HepG2 (cell line): ENCODE results near the gene FRK. TPM values are rescaled to one million over a fixed set of nuclear protein-coding genes. Genes with fewer than 3 reads are reported as not detected.
A peak's percentile ranks its signal among the peaks of the same experiment; 100 is the strongest.

Experiments used
- ATAC-seq: fragments of 200-7000 bp; cut with Tn5 transposase; 3 replicates; pipeline ENCODE4 v1.9.1; 2020; ENCODE audit warnings: mild to moderate bottlenecking, moderate library complexity
- BruUV-seq: library from RNA; stranded (reverse); fragments of 400-500 nt; replicated peaks from 2 replicates; lab custom pipeline; 2021; lab: Mats Ljungman, UMichigan
- CTCF ChIA-PET: fragments of 300-600 bp; formaldehyde crosslinking; extraction: SDS; loops from one replicate; lab custom pipeline; 2021; ENCODE audit warnings: low total read pairs, inconsistent platforms, low intra/inter-chr PET ratio; lab: Yijun Ruan, JAX
- POLR2A ChIA-PET: fragments of 350-600 bp; sonication (Branson Sonifier 250); formaldehyde crosslinking; loops from one replicate; lab custom pipeline; 2020; ENCODE audit warnings: antibody characterized with exemption, inconsistent platforms; lab: Yijun Ruan, JAX
- DNase-seq: peaks from one replicate; pipeline ENCODE4 v3.0.0-alpha.2; 2015; ENCODE audit warnings: low spot score
- FAIRE-seq: peaks from 3 replicates; lab custom pipeline; 2011; peaks lifted over from hg19 to GRCh38; lab: Jason Lieb, UNC
- H2AFZ ChIP-seq: one replicate; pipeline ENCODE4 v1.6.1; 2011; ENCODE audit warnings: low read length, inconsistent platforms
- H3K27ac ChIP-seq: fragments of 300-600 bp; 3 replicates; pipeline ENCODE4 v1.8.0; 2011; ENCODE audit warnings: mixed run types, mild to moderate bottlenecking, mixed read lengths, low read length, inconsistent platforms; ENCODE audit not compliant: insufficient read depth; ENCODE audit errors: extremely low read length
- H3K27me3 ChIP-seq, 2 experiments: fragments of 200-600 bp in 1 of 2; 2 replicates in 1 of 2; 3 replicates in 1 of 2; pipeline versions ENCODE4 v1.6.0 to v1.8.0; 2011; ENCODE audit warnings: low read length in 2 of 2, mild to moderate bottlenecking in 2 of 2, moderate library complexity in 2 of 2, inconsistent platforms in 1 of 2; ENCODE audit not compliant: insufficient read depth in 2 of 2, control insufficient read depth in 1 of 2
- H3K36me3 ChIP-seq, 2 experiments: fragments of 200-600 bp in 1 of 2; replicated peaks in 1 of 2; 2 replicates in 1 of 2; 3 replicates in 1 of 2; pipeline versions ENCODE4 v1.5.1 to v1.8.0; 2011; ENCODE audit warnings: low read length in 2 of 2, inconsistent platforms in 1 of 2; ENCODE audit not compliant: insufficient read depth in 2 of 2, control insufficient read depth in 1 of 2
- H3K4me1 ChIP-seq: 2 replicates; pipeline ENCODE4 v1.5.1; 2012; ENCODE audit warnings: low read length, inconsistent platforms; ENCODE audit not compliant: insufficient read depth
- H3K4me2 ChIP-seq: 2 replicates; pipeline ENCODE4 v1.6.0; 2011; ENCODE audit warnings: low read depth, low read length, inconsistent platforms
- H3K4me3 ChIP-seq, 3 experiments: fragments of 200-600 bp in 1 of 3; sonication (generic), shearing (Covaris generic) in 1 of 3; replicated peaks in 1 of 3; 2 replicates each; pipeline ENCODE4 v1.5.1; 2011 to 2016; ENCODE audit warnings: low read length in 3 of 3, inconsistent platforms in 2 of 3, low read depth in 2 of 3, mild to moderate bottlenecking in 2 of 3, control low read depth in 1 of 3, mixed read lengths in 1 of 3; ENCODE audit not compliant: insufficient read depth in 1 of 3
- H3K79me2 ChIP-seq: one replicate; pipeline ENCODE4 v1.6.1; 2011; ENCODE audit warnings: low read length, inconsistent platforms; ENCODE audit not compliant: insufficient read depth
- H3K9ac ChIP-seq: 2 replicates; pipeline ENCODE4 v1.6.0; 2011; ENCODE audit warnings: mild to moderate bottlenecking, low read depth, low read length, inconsistent platforms; ENCODE audit not compliant: insufficient read depth
- H3K9me3 ChIP-seq: 2 replicates; pipeline ENCODE4 v1.5.1; 2012; ENCODE audit warnings: mild to moderate bottlenecking, low read length
- H4K20me1 ChIP-seq: 2 replicates; pipeline ENCODE4 v1.6.0; 2011; ENCODE audit warnings: inconsistent platforms, mild to moderate bottlenecking, low read length, moderate library complexity; ENCODE audit not compliant: insufficient read depth
- DDIT3 ChIP-seq: sonication (generic); formaldehyde crosslinking; IDR thresholded peaks from 2 replicates; pipeline ENCODE4 v1.4.0; 2020; ENCODE audit warnings: mild to moderate bottlenecking, missing genetic modification reagents
- DR1 ChIP-seq: sonication (generic); formaldehyde crosslinking; IDR thresholded peaks from 2 replicates; pipeline ENCODE4 v1.8.0; 2021; ENCODE audit warnings: mild to moderate bottlenecking, missing genetic modification reagents, inconsistent platforms
- FOXA1 ChIP-seq, 2 experiments: fragments of 450-650 bp in 1 of 2; sonication (generic) in 1 of 2; formaldehyde crosslinking in 1 of 2; IDR thresholded peaks; 2 replicates each; pipeline versions ENCODE4 v1.4.0 to v1.6.1; 2016 to 2020; ENCODE audit warnings: missing genetic modification reagents in 1 of 2
- FOXP1 ChIP-seq, 2 experiments: fragments of 450-650 bp in 1 of 2; IDR thresholded peaks; 2 replicates each; pipeline ENCODE4 v1.6.1; 2017 to 2018; ENCODE audit warnings: antibody characterized with exemption in 1 of 2
- HNF4A ChIP-seq: sonication (generic); formaldehyde crosslinking; IDR thresholded peaks from 2 replicates; pipeline ENCODE4 v1.4.0; 2020; ENCODE audit warnings: missing genetic modification reagents
- SOX13 ChIP-seq, 3 experiments: fragments of 450-650 bp in 1 of 3; sonication (generic) in 1 of 3; formaldehyde crosslinking in 1 of 3; IDR thresholded peaks in 2 of 3; conservative IDR thresholded peaks in 1 of 3; 2 replicates each; pipeline versions ENCODE4 v1.5.0 to v1.6.1; 2016 to 2020; ENCODE audit warnings: antibody characterized with exemption in 1 of 3, mild to moderate bottlenecking in 1 of 3, missing compliant biosample characterization in 1 of 3, missing genetic modification reagents in 1 of 3, moderate library complexity in 1 of 3
- SOX5 ChIP-seq: IDR thresholded peaks from 2 replicates; pipeline ENCODE4 v1.6.1; 2016; ENCODE audit warnings: borderline replicate concordance
- SOX6 ChIP-seq, 2 experiments: fragments of 450-650 bp in 1 of 2; sonication (generic) in 1 of 2; formaldehyde crosslinking in 1 of 2; IDR thresholded peaks; 2 replicates each; pipeline versions ENCODE4 v1.4.0 to v1.6.1; 2017 to 2020; ENCODE audit warnings: antibody characterized with exemption in 1 of 2, mild to moderate bottlenecking in 1 of 2, missing genetic modification reagents in 1 of 2
- ZNF124 ChIP-seq: sonication (generic); formaldehyde crosslinking; IDR thresholded peaks from 2 replicates; pipeline ENCODE4 v1.4.0; 2020; ENCODE audit warnings: missing genetic modification reagents
- ZNF678 ChIP-seq: sonication (generic); formaldehyde crosslinking; IDR thresholded peaks from 2 replicates; pipeline ENCODE4 v1.4.0; 2020; ENCODE audit warnings: mild to moderate bottlenecking, missing genetic modification reagents
- ZNF724P ChIP-seq: sonication (generic); formaldehyde crosslinking; IDR thresholded peaks from 2 replicates; pipeline ENCODE4 v1.8.0; 2022; ENCODE audit warnings: missing genetic modification reagents, borderline replicate concordance
- ZNF850 ChIP-seq: sonication (generic); formaldehyde crosslinking; conservative IDR thresholded peaks from 2 replicates; pipeline ENCODE4 v1.9.0; 2021; ENCODE audit warnings: mild to moderate bottlenecking, missing genetic modification reagents
- WGBS: methylation state at CpG from one replicate; pipeline ENCODE4 v1.1.6; 2017; ENCODE audit warnings: low lambda C conversion rate; 5-methylcytosine and 5-hydroxymethylcytosine counted together
- in situ Hi-C: cut with HindIII; loops from 2 replicates; pipeline ENCODE4 v1.10.0; 2017; ENCODE audit warnings: low pct_unique_long_range_greater_than_20kb; ENCODE audit not compliant: extremely low pct_ligation_motif_present
- intact Hi-C: fragments of 100-400 bp; cut with micrococcal nuclease; formaldehyde crosslinking; loops from one replicate; pipeline ENCODE4 v1.10.0; 2022; ENCODE audit not compliant: unreplicated experiment
- polyA plus RNA-seq, 8 experiments: library from polyadenylated mRNA; depleted of rRNA in 3 of 8; stranded (reverse) in 7 of 8; unstranded in 1 of 8; fragments of >200 nt; fragmentation: Illumina TruSeq in 4 of 8; extraction: Trizol in 4 of 8; gene quantifications; 2 replicates each; pipeline versions ENCODE4 v1.2.1 to v1.2.3, GENCODE V29; 2011 to 2016; ENCODE audit warnings: low read depth in 4 of 8, missing spikeins in 1 of 8, mixed read lengths in 1 of 8; ENCODE audit not compliant: insufficient read depth in 1 of 8
- total RNA-seq, 5 experiments: library from RNA; depleted of rRNA; stranded (reverse); fragments of >200 nt; fragmentation: Illumina TruSeq; extraction: Trizol; gene quantifications; 2 replicates each; pipeline ENCODE4 v1.2.3, GENCODE V29; 2016; ENCODE audit warnings: low read depth in 1 of 5
- TF ChIP-seq, protein P1 (sequence below): IDR thresholded peaks from 2 replicates; pipeline ENCODE4 v1.4.0; 2020; ENCODE audit warnings: mild to moderate bottlenecking, missing genetic modification reagents

Gene FRK
- total and polyA plus RNA-seq, 2 of the 13 experiments (the other 11 are each of a cell fraction or from before 2014, with no cell fraction given), result 1.3 to 2.9 TPM

- ChIA-PET POLR2A (interaction anchor here (1.3 kb wide), 1 partner anchor 16 kb away, joined by 4 read pairs; the partner anchor contains the start of gene NT5DC1), CTCF (no interaction called here)
- in situ Hi-C loops (no loop called here), intact Hi-C loops (no loop called here)
- Histone ChIP-seq H3K27me3 (no peaks in the 10 kb centered on the region), H3K9ac (no peak overlapping the region), H3K4me2 (no peak overlapping the region), H3K27ac (no peak overlapping the region), H3K79me2 (no peaks in the 10 kb centered on the region), H3K4me3 (no peak overlapping the region), H2AFZ (no peak overlapping the region), H3K9me3 (no peaks in the 10 kb centered on the region), H3K36me3 (no peaks in the 10 kb centered on the region), H4K20me1 (no peaks in the 10 kb centered on the region), H3K4me1 (peaks cover 20% of the 10 kb centered on the region)
- FAIRE-seq (no peak), DNase-seq (no peak), ATAC-seq (peak; percentile 79)
- WGBS, result 20% methylated on average over 2 of the region's 2 CpGs
- no peak for TF ChIP-seq ZNF724P (CRISPR knock-in tag)
- no peak for TF ChIP-seq FOXA1 (IDR thresholded peaks at IDR 0.05)
- no peak for TF ChIP-seq FOXA1 (CRISPR knock-in tag; IDR thresholded peaks at IDR 0.05)
- TF ChIP-seq SOX6 (IDR thresholded peaks at IDR 0.05), result no peak
- no peak for TF ChIP-seq SOX6 (CRISPR knock-in tag; IDR thresholded peaks at IDR 0.05)
- no peak for TF ChIP-seq ZNF850 (CRISPR knock-in tag)
- TF ChIP-seq DDIT3, result no peak
- no peak for TF ChIP-seq DR1 (CRISPR knock-in tag)
- BruUV-seq, result no TSS peak
Measured at GRCh38 chr6:116084284-116084683, 23.6 kb upstream of the FRK start.

- DNase-seq, result no peak
- TF ChIP-seq, protein P1, sequence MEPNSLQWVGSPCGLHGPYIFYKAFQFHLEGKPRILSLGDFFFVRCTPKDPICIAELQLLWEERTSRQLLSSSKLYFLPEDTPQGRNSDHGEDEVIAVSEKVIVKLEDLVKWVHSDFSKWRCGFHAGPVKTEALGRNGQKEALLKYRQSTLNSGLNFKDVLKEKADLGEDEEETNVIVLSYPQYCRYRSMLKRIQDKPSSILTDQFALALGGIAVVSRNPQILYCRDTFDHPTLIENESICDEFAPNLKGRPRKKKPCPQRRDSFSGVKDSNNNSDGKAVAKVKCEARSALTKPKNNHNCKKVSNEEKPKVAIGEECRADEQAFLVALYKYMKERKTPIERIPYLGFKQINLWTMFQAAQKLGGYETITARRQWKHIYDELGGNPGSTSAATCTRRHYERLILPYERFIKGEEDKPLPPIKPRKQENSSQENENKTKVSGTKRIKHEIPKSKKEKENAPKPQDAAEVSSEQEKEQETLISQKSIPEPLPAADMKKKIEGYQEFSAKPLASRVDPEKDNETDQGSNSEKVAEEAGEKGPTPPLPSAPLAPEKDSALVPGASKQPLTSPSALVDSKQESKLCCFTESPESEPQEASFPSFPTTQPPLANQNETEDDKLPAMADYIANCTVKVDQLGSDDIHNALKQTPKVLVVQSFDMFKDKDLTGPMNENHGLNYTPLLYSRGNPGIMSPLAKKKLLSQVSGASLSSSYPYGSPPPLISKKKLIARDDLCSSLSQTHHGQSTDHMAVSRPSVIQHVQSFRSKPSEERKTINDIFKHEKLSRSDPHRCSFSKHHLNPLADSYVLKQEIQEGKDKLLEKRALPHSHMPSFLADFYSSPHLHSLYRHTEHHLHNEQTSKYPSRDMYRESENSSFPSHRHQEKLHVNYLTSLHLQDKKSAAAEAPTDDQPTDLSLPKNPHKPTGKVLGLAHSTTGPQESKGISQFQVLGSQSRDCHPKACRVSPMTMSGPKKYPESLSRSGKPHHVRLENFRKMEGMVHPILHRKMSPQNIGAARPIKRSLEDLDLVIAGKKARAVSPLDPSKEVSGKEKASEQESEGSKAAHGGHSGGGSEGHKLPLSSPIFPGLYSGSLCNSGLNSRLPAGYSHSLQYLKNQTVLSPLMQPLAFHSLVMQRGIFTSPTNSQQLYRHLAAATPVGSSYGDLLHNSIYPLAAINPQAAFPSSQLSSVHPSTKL (CRISPR knock-in tag), result 0 out of 2 replicates have a peak, but pooled peaks have one; percentile 25
- TF ChIP-seq HNF4A (peak; percentile 24; the same call in 1 of the 2 replicates), SOX5 (0 out of 2 replicates have a peak, but pooled peaks have one; percentile 29), SOX13 (IDR thresholded peaks at IDR 0.05) (no peak), SOX13 (CRISPR knock-in tag; conservative IDR thresholded peaks at IDR 0.05 in 1 of 2, IDR thresholded peaks at IDR 0.05 in 1 of 2) (peak in 1 of 2 experiments; percentile 32; a peak in 1 of 4 replicates), FOXP1 (IDR thresholded peaks at IDR 0.05) (no peak), FOXP1 (CRISPR knock-in tag; IDR thresholded peaks at IDR 0.05) (0 out of 2 replicates have a peak, but pooled peaks have one; percentile 24), ZNF678 (no peak), ZNF124 (no peak)
- TF ChIP-seq, all 625 proteins: peak for 5
- WGBS, result 72% methylated on average over 5 of the region's 5 CpGs
- H3K27ac ChIP-seq, result no peak overlapping the region
- no TSS peak for BruUV-seq
- CTCF ChIA-PET, result no interaction called here
- no peak overlapping the region for H3K9ac ChIP-seq
- intact Hi-C loops (no loop called here), in situ Hi-C loops (no loop called here)
- no peaks in the 10 kb centered on the region for H3K9me3 ChIP-seq
- no peak for FAIRE-seq
- H3K4me1 ChIP-seq, result peaks cover 20% of the 10 kb centered on the region
- no peak overlapping the region for H2AFZ ChIP-seq
- no peak overlapping the region for H3K4me3 ChIP-seq
- no peak overlapping the region for H3K4me2 ChIP-seq
- no peaks in the 10 kb centered on the region for H3K36me3 ChIP-seq
- no peaks in the 10 kb centered on the region for H4K20me1 ChIP-seq
- POLR2A ChIA-PET, result no interaction called here
- no peak for ATAC-seq
- H3K27me3 ChIP-seq, result no peaks in the 10 kb centered on the region
- no peaks in the 10 kb centered on the region for H3K79me2 ChIP-seq
Measured at GRCh38 chr6:116083052-116083451, 22.4 kb upstream of the FRK start.
